ENCODE measurements around the gene NVL.

GRCh38 chr1:224185208-224185607 lies 144.8 kb downstream of the NVL start:
- no peak for TF ChIP-seq CTCF (IDR thresholded peaks at IDR 0.05)
- no peak for TF ChIP-seq POLR2A (IDR thresholded peaks at IDR 0.05)
- TF ChIP-seq EP300 (IDR thresholded peaks at IDR 0.05) = no peak

Data from gastroesophageal sphincter (tissue), 3 donors.